Suppressor macrophage treated with lipopolysaccharide for 1 hour (primary cell): ENCODE data around the gene PFDN2.
A peak's percentile ranks its signal among the peaks of the same experiment; 100 is the strongest.

Experiments used
- DNase-seq, 3 donors: peaks; one replicate each; pipeline ENCODE4 v3.0.0-alpha.2; 2020 to 2022

Gene PFDN2

DNA sequence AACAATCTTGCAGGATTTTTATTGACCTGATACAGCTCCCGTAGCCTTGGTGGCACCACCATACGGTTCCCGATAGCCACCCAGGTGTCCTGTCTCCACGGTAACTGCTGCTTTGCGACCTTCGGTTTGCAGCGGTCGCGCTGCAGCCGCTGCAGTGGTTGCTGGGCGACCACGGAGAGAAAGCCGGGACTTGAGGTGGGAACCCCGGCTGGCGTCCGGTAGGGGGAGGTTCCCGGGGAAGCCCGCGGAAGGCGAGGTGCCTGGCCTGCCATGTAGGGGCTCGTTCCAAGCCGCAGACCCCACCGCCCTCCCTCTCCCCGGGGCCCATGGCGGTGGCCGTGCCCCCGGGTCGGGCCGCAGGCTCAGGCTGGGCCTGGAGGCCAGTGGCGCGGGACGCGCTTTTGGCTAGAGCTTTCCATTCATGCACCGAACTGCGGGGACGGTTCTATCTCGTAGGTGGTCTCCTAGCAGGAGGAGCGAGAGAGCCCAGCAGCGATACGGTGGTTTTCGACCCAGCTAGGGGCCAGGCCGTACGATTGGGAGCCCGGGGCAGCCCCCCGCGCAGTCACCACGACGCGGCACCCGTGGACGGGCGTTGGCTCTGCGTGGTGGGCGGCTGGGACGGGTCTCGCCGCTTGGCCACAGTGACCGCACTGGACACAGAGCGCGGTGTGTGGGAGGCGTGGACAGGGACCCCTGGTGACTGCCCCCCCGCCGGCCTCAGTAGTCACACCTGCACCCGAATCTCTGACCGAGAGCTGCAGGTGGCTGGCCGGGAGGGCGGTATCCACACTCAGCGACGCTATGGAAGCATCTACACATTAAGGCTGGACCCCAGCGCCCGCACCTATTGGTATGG, 19.4 kb downstream of the PFDN2 start, which contains the start of gene KLHDC9:
Gene KLHDC9, plus strand, starts transcription at position 152 of the 859 bp plus-strand sequence. Its CDS starts 175 bp downstream, at position 327.
- DNase-seq = peak in 1 of 3 donors; percentile 63

DNA sequence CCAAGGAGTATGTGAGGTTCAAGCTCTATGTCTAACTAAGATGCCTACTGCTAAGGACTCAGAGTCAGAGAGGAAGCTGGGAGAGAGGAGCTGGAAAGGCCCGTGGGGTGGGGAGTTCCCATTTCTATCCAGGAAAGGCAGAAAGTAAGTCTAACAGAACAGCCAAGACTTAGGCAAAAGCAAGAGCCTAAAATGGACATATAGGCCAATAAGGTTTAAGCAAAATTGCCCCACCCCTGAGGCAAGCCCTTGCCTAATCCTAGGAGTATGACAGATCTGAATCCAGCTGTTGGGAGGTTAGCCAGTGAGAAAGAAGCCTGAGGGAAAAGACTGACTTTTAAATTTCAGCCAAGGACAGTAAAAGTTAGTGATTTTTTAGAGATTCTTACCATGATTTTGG, 21.3 kb downstream of the PFDN2 start:
- peak; percentile 91 to 96 (median 93) for DNase-seq

- no peak for DNase-seq
Measured at GRCh38 chr1:161096015-161096414, 21.8 kb downstream of the PFDN2 start.

DNA sequence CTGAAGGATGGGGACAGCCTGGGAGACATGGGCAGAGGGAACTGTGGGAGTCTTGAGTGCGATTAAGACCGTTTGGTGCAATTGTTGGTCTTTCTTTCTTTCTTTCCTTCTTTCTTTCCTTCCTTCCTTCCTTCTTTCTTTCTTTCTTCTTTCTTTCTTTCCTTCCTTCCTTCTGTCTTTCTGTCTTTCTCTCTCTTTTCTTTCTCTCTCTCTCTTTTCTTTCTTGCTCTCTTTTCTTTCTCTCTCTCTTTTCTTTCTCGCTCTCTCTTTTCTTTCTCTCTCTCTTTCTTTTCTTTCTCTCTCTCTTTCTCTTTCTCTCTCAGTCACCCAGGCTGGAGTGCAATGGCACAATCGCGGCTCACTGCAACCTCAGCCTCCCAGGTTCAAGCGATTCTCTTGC, 22.6 kb downstream of the PFDN2 start:
- no peak for DNase-seq

GRCh38 chr1:161094481-161094880, 23.4 kb downstream of the PFDN2 start:
- DNase-seq = no peak

DNA sequence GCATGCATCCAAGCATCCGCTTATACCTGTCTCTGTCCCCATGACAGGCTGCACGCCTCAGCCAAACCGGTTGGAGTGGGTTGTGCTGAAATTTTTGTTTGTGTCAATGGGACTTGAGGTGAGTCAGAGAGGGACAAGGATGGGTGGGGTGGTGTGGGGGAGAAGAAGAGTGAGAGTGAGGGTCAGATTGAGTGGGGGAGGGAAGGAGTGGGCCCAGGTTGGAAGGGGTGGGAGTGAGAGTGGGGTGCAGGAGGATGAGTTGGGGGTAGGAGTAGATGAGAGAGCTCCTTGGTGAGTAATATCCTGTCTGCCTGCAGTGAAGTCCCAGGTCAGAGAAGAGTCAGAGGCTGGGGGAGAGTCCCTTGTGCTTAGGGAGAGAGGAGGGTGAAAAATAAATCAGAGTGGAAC, 25.2 kb downstream of the PFDN2 start:
- peak; percentile 74 to 82 (median 75) for DNase-seq

DNA sequence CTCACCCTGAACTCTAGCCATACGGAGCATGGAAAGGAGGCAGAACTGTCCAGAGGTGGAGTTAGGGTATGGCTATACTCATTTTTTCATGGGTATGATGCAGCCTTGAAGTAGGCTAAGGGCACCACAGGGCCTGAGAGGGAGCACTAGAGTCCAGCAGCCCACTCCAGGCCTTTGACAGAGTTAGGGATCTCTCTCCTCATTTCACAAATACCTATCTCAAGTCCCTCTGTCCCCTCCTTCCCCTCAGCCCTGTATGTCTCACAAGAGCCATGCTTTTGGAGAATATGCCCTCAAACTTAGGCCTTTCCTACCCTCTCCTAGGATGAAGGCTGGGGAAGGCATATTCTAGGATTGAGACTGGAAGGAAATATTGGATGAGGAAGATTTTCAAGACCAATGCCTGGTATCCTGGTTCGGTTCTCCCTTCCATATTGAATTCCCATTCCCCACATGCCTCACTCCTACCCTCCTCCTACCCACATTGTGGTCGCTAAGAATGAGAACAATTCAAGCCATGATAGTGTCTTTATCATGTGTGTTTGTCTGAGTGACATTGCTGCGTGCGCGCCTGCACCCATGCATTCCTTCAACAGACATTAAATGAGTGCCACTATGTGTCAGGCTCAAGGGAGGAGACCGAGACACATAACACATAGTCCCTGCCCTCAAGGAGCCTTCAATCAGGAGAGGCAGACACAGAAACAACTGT, 25.9 kb downstream of the PFDN2 start:
- DNase-seq = no peak

DNA sequence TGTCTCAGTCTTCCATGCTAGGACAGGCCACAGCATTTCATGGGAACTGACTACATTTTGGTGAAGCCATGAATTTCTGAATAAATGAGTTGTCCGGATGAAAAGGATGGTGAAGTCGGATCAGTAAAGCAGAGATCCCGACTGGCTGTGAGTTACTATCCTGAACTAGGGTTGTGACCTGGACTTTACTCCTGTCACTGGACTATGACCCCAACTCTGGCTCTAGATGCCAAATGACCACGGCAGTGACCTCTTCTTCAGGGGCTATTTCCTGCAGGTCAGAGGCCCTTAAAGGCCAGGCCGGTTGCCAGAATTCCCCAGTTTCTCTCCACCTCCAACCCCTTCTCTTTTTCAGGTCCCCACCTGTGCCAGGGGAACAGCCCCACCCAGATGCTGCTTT, 26.7 kb downstream of the PFDN2 start:
- no peak for DNase-seq

DNA sequence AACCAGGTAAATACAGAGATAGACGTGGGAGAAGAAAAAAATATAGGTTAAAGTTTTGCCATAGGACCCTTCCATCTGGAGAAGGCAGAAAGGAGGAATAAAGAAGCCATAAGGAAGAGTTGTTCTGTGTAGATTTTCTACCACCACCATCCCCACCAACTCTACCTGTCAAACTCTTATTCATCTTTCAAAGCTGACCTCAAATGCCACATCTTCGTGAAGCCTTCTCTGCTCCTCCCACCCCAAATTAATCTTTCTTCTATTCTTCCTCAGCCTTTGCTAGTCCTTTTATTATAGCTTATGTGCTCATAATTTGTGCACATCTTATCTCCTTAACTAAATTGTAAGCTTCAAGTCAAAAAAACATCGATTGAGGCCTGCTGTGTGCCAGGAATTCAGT, 27.2 kb downstream of the PFDN2 start:
- no peak for DNase-seq

DNA sequence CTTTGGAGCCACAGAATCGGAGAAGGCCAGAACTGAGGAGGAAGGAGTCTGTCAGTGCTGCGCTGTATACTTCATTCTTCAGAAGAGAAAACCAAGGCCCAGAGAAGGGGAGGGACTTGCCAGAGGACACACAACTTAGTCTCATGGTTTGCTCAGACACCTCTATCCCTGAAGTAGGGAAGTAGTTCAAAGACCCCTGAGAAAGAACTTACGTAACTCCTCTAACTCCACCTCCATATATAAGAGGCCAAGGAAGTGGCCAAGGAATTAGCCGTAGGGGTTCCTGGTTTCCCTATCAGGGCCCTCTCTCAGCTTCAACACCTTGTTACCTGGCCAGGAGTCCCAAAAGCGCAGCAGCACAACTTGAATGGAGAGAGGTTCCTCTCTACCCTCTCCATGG, 27.9 kb downstream of the PFDN2 start:
- DNase-seq = no peak

GRCh38 chr1:161089251-161089924, 28.4 kb downstream of the PFDN2 start, which contains the start of gene NECTIN4:
Gene NECTIN4, minus strand, starts transcription at chr1:161089558. Its CDS starts 262 bp downstream, at chr1:161089296.
- peak; percentile 61 to 66 (median 62) for DNase-seq

DNA sequence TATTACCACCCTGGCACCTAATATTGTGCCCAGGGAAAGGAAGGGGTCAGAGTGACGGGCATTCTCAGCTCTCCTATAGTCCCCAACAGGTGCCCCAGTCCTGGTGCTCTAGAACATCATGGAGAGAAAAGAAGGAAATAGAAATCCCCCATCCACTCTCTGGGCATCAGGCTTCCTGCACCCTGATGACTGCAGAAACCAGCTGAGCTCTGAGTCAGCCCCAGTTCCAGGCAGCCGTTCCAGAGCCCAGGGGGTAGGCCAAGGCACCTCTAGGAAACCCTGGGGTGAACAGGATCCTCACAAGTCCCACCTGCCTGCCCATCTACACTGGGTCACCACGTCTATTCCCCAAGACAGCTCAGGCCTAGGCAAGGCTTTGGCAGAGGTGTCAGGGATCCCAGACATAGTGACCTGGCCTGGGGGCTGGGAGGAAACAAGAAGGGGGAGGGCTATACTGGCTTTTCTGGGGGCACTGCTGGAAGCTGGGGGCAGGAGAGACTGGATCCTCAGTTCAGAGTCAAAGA, 29.2 kb downstream of the PFDN2 start:
- peak; percentile 85 to 88 (median 87) for DNase-seq

GRCh38 chr1:161086457-161086856, 31.4 kb downstream of the PFDN2 start:
- no peak for DNase-seq

- peak in 1 of 3 donors; percentile 34 for DNase-seq
Measured at GRCh38 chr1:161085165-161085564, 32.7 kb downstream of the PFDN2 start.

DNA sequence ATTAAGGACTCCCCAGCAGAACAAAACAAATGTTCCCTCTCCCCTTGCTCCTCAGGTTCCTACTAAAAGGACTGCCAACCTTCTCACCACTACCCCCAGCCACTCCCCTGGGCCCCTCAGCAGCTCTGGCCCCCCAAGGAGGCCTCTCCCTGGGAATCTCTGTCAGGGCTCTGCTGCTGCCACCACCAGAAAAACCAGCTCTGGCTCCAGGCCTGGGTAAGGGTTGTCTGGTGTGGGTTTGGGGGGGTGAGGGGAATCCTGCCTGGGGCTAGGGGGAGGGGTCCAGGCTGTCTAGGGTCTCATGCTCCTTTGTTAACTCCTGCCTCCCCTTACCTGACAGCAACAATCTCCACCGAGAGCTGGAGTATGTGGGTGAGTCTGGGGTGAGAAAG, 33.2 kb downstream of the PFDN2 start:
- no peak for DNase-seq

- no peak for DNase-seq
Measured at GRCh38 chr1:161083748-161084596, 33.9 kb downstream of the PFDN2 start.

GRCh38 chr1:161082996-161083747, 34.7 kb downstream of the PFDN2 start:
- peak; percentile 95 to 96 (median 96) for DNase-seq

- no peak for DNase-seq
Measured at GRCh38 chr1:161082483-161082882, 35.4 kb downstream of the PFDN2 start.

GRCh38 chr1:161081519-161081918, 36.3 kb downstream of the PFDN2 start:
- no peak for DNase-seq

DNA sequence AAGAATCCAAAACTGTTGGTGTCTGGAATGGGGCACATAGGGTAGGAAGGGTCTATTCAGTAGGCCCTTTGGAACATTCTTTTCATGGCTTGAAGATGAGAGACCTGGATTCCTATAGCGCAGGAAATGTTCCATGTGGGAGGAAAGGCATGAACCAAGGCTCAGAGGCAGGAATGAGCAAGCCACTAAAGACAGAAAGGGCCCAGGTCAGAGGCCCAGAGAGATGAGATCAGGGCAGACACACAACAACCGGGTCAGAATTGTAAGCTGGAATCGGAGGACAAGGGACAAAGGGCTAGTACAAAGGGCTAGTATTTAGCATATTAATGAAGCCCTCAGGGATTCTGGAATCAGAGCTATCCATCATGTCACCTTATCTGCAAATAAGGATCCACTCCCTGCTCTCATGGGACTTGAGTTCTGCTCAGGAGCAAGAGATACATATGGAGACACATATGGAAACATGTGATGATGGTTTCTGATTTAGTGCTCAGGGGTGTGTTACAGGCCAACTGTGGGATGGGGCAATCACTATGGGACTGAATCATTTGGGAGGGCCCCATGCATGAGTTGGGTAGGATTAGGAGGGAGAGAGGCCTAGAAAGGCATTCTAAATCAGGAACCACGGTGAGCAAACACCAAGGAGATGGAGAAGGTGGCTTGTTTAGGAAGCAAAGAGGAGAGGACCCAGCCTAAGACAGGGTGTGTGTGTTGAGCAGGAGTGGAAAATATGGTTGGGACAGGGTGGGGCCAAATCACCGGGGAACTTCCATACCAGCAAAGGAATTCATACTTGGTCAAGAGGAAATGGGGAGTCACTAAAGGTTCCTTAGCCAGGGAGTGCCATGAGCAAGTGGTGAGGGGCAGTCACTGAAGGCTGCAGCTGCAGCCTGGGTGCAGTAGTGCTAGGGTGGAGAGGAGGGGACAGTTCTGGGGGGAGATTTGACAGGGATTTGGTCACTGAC, 37.1 kb downstream of the PFDN2 start:
- peak; percentile 40 to 57 (median 54) for DNase-seq
